HL-60 (cell line): Measurements from ENCODE around the gene UGGT2.

ENCODE experiments used
- DNase-seq, 2 experiments: peaks; one replicate each; pipeline ENCODE4 v3.0.0-alpha.2; 2010 to 2020; ENCODE audit warnings: low read depth in 1 of 2, low spot score in 1 of 2
- H3K27ac ChIP-seq: fragments of 250-450 bp; sonication (Bioruptor Pico); replicated peaks from 2 replicates; pipeline ENCODE4 v1.5.1; 2020; ENCODE audit warnings: mild to moderate bottlenecking, moderate library complexity
- H3K27me3 ChIP-seq: fragments of 250-450 bp; sonication (Bioruptor Pico); 2 replicates; pipeline ENCODE4 v1.5.1; 2021; ENCODE audit warnings: mild to moderate bottlenecking, moderate library complexity; ENCODE audit not compliant: insufficient read depth, poor library complexity, severe bottlenecking
- H3K4me3 ChIP-seq: replicated peaks from 2 replicates; pipeline ENCODE4 v1.5.1; 2011; ENCODE audit warnings: mild to moderate bottlenecking, control low read depth, low read length; ENCODE audit not compliant: insufficient read depth
- CTCF ChIP-seq: IDR thresholded peaks from one replicate; pipeline ENCODE4 v1.5.1; 2011; ENCODE audit warnings: low read length, control low read depth, inconsistent platforms; ENCODE audit not compliant: insufficient read depth
- GABPA ChIP-seq: IDR thresholded peaks from 2 replicates; pipeline ENCODE4 v1.6.1; 2012; ENCODE audit warnings: low read depth
- POLR2AphosphoS5 ChIP-seq: IDR thresholded peaks from 2 replicates; pipeline ENCODE4 v1.6.1; 2012; ENCODE audit warnings: low read depth
- REST ChIP-seq: IDR thresholded peaks from 2 replicates; pipeline ENCODE4 v1.6.1; 2012; ENCODE audit warnings: low read depth; ENCODE audit not compliant: insufficient replicate concordance
- SPI1 ChIP-seq: IDR thresholded peaks from 2 replicates; pipeline ENCODE4 v1.6.1; 2012; ENCODE audit warnings: low read depth, mild to moderate bottlenecking, borderline replicate concordance

Gene UGGT2

GRCh38 chr13:96041326-96042110 lies 11.7 kb downstream of the UGGT2 start:
- no peak for DNase-seq
- H3K4me3 ChIP-seq = no peak overlapping the region
- H3K27me3 ChIP-seq = no peaks in the 10 kb centered on the region
- H3K27ac ChIP-seq = no peak overlapping the region
- TF ChIP-seq REST (no peak), GABPA (no peak), CTCF (no peak), SPI1 (no peak), POLR2AphosphoS5 (no peak)

GRCh38 chr13:96036515-96036914 lies 16.7 kb downstream of the UGGT2 start:
- H3K27me3 ChIP-seq = no peaks in the 10 kb centered on the region
- no peak overlapping the region for H3K4me3 ChIP-seq
- H3K27ac ChIP-seq = no peak overlapping the region
- TF ChIP-seq SPI1 (no peak), REST (no peak), CTCF (no peak), POLR2AphosphoS5 (no peak), GABPA (no peak)
- no peak for DNase-seq

DNA sequence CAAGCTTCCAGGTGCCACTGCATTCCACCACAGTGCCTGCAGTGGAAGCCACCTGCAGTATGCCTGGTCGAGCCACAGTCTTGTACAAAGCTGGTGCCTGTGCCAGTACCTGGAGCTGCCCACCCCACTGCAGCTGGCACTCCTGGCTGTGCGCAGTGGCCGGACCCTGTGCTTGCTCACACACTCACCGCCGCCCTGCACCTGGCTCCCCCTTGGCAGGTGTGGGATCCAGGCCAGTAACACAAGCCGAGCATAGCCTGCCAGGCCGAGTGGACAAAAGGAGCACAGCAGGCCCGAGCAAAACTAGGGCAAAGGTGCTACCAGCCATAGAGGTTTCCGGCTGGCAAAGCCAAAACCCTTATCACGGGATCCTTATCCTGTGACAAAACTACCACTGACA lies 18.5 kb downstream of the UGGT2 start:
- TF ChIP-seq GABPA (no peak), REST (no peak), SPI1 (no peak), POLR2AphosphoS5 (no peak), CTCF (no peak)
- Histone ChIP-seq H3K27me3 (no peaks in the 10 kb centered on the region), H3K4me3 (no peak overlapping the region), H3K27ac (no peak overlapping the region)
- DNase-seq = no peak
